NCI-H128 (cell line): Measurements from ENCODE around the gene RAPGEF4.

ENCODE experiments used
- DNase-seq: peaks from one replicate; lab custom pipeline; 2025; ENCODE audit not compliant: unreplicated experiment; lab: John Stamatoyannopoulos, UW

The RAPGEF4 gene

GRCh38 chr2:172928756-172929155, 193.1 kb downstream of the RAPGEF4 start:
- DNase-seq, result no peak

GRCh38 chr2:172929644-172930043, 194.0 kb downstream of the RAPGEF4 start:
- DNase-seq, result no peak

DNA sequence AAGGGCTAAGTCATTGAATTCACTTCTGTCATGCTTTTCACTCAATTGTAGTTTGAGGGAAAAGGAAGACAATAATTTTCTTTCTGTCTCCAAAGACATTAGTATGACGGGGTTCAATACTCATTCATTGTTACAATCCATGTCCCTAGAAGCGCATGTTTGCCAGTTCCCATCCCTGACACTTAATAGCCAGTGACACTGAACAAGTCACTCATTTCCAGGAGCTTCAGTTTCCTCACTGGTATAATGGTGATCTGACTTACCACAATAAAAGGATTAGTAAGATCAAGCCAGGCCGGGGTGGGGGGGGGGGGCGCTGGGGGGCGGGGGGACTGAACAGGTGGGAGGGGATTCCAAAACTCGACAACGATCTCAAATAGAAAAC, 195.2 kb downstream of the RAPGEF4 start:
- no peak for DNase-seq

GRCh38 chr2:172931256-172931894, 195.7 kb downstream of the RAPGEF4 start:
- peak; percentile 1 for DNase-seq

- no peak for DNase-seq
Measured at GRCh38 chr2:172931918-172932520, 196.4 kb downstream of the RAPGEF4 start.

GRCh38 chr2:172937884-172938712, 202.5 kb downstream of the RAPGEF4 start:
- DNase-seq, result no peak

GRCh38 chr2:172938713-172939375, 203.2 kb downstream of the RAPGEF4 start:
- DNase-seq, result no peak

DNA sequence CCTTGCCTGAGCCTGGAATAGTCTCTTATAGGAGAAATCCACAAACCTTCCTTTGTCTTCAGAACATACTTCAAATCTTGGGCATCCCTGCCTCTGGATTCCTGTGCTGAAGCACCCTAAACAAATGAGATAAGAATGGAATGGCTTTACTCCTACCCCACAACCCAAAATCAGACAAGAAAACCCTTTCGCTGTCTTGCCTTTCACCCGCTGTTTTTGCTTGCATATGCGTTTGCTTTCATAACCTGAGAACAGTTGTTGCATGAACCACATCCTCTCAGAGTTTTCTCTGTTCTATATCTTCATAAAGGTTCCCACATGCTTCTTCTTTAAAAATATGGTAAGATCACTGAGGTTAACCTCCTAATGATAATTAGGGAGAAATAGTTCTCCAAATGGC, 207.9 kb downstream of the RAPGEF4 start:
- DNase-seq, result no peak

DNA sequence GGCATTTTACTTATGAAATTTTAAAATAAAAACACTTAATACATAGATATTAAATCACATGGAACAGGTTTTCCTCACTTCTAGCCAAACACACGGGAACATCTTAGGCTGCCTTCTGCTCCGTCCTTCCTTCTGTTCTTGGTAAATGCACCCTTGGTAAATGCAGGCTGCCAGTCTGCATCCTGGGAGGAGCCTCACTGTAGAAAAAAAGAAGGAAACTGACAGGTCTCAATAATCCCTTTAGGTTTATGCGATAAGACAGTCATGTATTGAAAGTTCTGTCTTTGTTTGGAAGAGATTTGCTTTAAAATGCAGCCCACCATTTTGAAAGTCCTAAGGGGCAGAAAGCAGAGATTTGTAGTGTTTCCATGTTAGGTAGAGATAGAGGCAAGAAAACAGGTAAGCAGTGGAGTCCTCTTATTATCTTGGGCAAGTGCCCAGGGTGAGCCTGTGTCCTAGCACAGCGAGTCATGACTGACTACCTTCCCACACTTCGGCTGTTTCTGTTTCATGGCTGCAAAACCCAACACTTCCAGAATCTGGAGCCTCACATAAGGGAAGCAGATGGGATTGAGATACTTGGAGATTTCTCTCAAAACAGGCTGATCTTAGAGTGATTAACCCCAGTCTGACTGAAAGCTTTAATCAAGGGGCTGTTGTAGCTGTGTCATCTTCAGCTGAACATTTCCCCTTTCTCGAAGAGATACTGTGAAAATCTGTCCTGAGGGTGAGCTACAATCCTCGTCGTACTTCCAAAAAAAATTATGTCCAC, 208.6 kb downstream of the RAPGEF4 start:
- no peak for DNase-seq

- DNase-seq, result no peak
Measured at GRCh38 chr2:172944794-172945509, 209.3 kb downstream of the RAPGEF4 start.

- DNase-seq, result no peak
Measured at GRCh38 chr2:172945510-172945850, 209.8 kb downstream of the RAPGEF4 start.

DNA sequence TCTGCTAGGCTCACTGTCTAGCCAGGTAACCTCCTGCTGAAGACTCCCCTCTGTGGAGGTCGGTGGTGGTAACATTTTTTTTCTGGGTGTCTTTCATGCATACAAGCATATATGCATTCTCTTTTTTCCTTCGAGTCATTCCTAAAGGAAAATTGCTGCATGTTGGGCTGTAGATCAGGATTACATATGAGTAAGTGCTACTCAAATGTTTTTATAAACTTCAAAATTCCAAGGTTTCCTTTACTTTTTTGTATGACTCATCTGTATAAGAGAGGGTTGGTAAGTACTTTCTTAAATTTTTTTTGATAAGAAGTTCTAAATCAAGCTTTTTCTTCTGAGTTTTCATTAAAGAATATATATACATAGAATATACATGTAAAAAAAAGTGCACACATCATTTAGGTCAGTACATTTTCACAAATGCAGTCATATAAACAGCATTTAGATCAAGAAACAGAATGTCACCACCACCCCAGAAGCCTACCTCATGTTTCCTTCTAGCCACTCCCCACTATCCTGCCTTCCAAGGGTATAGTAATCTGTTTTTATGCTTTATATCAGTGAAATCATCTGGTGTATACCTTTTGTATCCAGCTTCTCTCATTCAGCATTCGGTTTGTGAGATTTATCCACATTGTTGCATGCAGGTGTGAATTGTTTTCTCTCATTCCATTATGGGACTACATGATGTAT, 212.0 kb downstream of the RAPGEF4 start:
- no peak for DNase-seq

DNA sequence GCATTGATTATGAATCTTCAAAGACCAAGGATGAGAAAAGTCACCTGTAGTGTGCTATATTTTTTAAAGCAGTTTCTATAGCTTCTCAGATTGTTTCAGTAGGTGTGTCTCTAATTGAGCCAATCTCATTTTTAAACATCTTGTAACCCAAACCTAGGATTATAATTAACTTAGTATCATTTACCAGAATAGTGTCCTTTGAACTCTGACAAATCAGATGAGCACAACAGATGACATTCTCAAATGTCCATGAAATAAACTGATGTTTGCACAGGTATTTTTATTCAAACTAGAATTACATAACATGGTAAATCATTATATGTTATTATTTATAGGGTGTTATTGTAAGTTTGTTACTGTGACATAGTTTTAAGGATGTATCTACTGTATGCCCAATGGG, 213.9 kb downstream of the RAPGEF4 start:
- no peak for DNase-seq

- no peak for DNase-seq
Measured at GRCh38 chr2:172950565-172950964, 214.9 kb downstream of the RAPGEF4 start.

DNA sequence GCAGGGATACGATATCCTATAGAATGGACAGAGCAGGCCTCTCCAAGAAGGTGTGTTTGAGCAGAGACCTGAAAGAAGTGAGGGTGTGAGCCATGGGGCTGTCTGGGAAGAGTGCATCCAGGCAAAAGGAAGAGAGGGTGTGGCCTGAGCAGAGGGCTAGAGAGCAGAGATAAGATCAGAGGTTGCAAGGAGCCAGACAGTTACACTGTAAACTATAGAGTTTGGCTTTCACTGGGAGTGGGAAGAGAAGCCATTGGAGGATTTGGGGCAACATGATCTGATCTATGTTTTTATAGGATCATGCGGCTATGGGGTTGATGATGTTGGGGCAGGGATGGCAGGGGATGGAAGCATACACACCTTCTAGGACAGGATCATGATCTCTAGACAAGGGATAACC, 215.9 kb downstream of the RAPGEF4 start:
- DNase-seq, result no peak

GRCh38 chr2:172953411-172953810, 217.8 kb downstream of the RAPGEF4 start:
- DNase-seq, result no peak

- no peak for DNase-seq
Measured at GRCh38 chr2:172953970-172954852, 218.6 kb downstream of the RAPGEF4 start.

DNA sequence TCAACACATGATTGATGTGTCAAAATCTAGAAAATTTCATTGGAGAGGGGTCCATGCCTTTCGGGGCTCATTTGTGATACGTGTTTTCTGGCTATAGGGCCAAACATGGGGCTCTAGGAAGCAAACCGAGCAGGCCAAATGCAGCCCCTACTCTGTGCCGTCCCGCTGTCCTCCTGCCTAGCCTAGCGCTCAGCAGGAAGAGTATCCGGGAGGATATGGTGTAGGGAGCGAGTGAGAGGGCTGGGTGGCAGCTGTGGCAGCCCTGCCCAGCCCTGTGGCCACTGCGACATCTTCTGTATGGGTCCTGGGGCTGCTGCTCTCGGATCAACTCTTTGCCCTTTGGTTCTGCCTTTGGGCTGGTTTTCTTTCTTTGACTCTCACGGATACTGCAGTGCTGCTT, 219.9 kb downstream of the RAPGEF4 start:
- DNase-seq, result no peak

GRCh38 chr2:172957734-172958133, 222.1 kb downstream of the RAPGEF4 start:
- no peak for DNase-seq
